MM.1S (cell line): ENCODE data around the gene TRPV4.

Experiments
- EZH2 ChIP-seq: fragments of 300-600 bp; sonication (generic); optimal IDR thresholded peaks from 2 replicates; pipeline ENCODE3; 2017; ENCODE audit warnings: low read depth, mild to moderate bottlenecking, antibody characterized with exemption, low read length, mixed read lengths
- EZH2phosphoT487 ChIP-seq: fragments of 300-600 bp; sonication (generic); IDR thresholded peaks from 2 replicates; pipeline ENCODE4 v1.6.1; 2018; ENCODE audit warnings: antibody characterized with exemption, low read length
- TF ChIP-seq, protein P1 (sequence below): fragments of 300-600 bp; sonication (generic); IDR thresholded peaks from 2 replicates; pipeline ENCODE4 v1.5.1; 2016; ENCODE audit warnings: antibody characterized with exemption, low read length, mixed read lengths

DNA sequence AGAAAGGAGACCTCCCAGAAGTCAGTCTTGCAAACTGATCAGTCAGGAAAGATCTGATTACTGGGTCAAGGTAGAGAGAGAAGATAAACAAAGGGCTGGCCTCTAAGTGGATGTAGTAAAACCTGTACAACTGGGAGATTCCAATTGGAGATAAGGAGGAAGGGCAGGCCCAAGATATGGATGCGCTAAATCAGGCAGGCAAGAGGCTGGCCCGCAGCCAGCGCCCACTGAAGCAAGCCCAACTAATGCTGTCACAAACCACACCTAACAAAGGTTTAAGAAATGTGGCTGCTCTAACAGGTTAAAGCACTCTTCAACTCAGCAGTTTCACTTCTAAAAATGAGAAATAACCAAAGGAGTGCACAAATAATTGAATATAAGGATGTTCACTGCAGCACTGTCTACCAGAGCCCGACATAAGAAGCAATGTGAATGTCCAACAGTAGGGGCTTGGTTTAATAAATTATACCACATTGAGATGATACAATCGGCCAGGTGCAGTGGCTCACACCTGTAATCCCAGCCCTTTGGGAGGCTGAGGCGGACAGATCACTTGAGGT, 42.5 kb upstream of the TRPV4 start:
- TF ChIP-seq, protein P1, sequence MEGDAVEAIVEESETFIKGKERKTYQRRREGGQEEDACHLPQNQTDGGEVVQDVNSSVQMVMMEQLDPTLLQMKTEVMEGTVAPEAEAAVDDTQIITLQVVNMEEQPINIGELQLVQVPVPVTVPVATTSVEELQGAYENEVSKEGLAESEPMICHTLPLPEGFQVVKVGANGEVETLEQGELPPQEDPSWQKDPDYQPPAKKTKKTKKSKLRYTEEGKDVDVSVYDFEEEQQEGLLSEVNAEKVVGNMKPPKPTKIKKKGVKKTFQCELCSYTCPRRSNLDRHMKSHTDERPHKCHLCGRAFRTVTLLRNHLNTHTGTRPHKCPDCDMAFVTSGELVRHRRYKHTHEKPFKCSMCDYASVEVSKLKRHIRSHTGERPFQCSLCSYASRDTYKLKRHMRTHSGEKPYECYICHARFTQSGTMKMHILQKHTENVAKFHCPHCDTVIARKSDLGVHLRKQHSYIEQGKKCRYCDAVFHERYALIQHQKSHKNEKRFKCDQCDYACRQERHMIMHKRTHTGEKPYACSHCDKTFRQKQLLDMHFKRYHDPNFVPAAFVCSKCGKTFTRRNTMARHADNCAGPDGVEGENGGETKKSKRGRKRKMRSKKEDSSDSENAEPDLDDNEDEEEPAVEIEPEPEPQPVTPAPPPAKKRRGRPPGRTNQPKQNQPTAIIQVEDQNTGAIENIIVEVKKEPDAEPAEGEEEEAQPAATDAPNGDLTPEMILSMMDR: no peak
- no peak for TF ChIP-seq EZH2
- no peak for TF ChIP-seq EZH2phosphoT487
